B cell (primary cell): ENCODE results near the gene UBR4. TPM values are rescaled to one million over a fixed set of nuclear protein-coding genes. Genes with fewer than 3 reads are reported as not detected.

ENCODE experiments used
- ATAC-seq: fragments of 200-7000 bp; cut with Tn5 transposase; one replicate; pipeline ENCODE4 v1.10.0; 2021; ENCODE audit warnings: low read depth, mild to moderate bottlenecking, moderate number of reproducible peaks, moderate library complexity
- CTCF ChIA-PET: fragments of 350-600 bp; sonication (Branson Sonifier 250); formaldehyde crosslinking; loops from one replicate; lab custom pipeline; 2021; ENCODE audit warnings: antibody characterized with exemption, inconsistent platforms; lab: Charles Lee
- POLR2A ChIA-PET: fragments of 350-600 bp; sonication (Branson Sonifier 250); formaldehyde crosslinking; loops from one replicate; lab custom pipeline; 2021; ENCODE audit warnings: antibody characterized with exemption; lab: Charles Lee
- DNase-seq: peaks from one replicate; pipeline ENCODE4 v3.0.0; 2013
- H2AFZ ChIP-seq: 2 replicates; pipeline ENCODE4 v1.6.1; 2012; ENCODE audit warnings: mild to moderate bottlenecking, low read depth, low read length; ENCODE audit not compliant: insufficient read depth, poor library complexity, severe bottlenecking
- H3K27ac ChIP-seq, 2 donors: 1 replicate in 1 of 2; 2 replicates in 1 of 2; pipeline ENCODE4 v1.5.1; 2012 to 2013; ENCODE audit warnings: low read length in 2 of 2, mild to moderate bottlenecking in 2 of 2, moderate library complexity in 1 of 2
- H3K27me3 ChIP-seq, 4 experiments: fragments of 200-600 bp in 1 of 4; sonication (generic) in 1 of 4; replicated peaks in 1 of 4; 1 replicate in 2 of 4; 2 replicates in 2 of 4; pipeline versions ENCODE4 v1.6.1 to v1.7.0; 2013 to 2016; ENCODE audit warnings: low read length in 3 of 4, mild to moderate bottlenecking in 2 of 4, mixed read lengths in 1 of 4, moderate library complexity in 1 of 4; ENCODE audit not compliant: insufficient read depth in 4 of 4, control insufficient read depth in 3 of 4; ENCODE audit errors: control extremely low read depth in 1 of 4
- H3K36me3 ChIP-seq, 2 experiments: replicated peaks in 1 of 2; 1 replicate in 1 of 2; 2 replicates in 1 of 2; pipeline versions ENCODE4 v1.6.1 to v1.7.1; 2013; ENCODE audit warnings: low read length in 1 of 2; ENCODE audit not compliant: insufficient read depth in 2 of 2, control insufficient read depth in 1 of 2; ENCODE audit errors: control extremely low read depth in 1 of 2, extremely low read depth in 1 of 2
- H3K4me1 ChIP-seq, 2 donors: fragments of 200-600 bp in 1 of 2; sonication (generic) in 1 of 2; 1 replicate in 1 of 2; 2 replicates in 1 of 2; pipeline versions ENCODE4 v1.5.1 to v1.6.1; 2013 to 2017; ENCODE audit warnings: low read length in 2 of 2; ENCODE audit not compliant: control insufficient read depth in 2 of 2, insufficient read depth in 2 of 2
- H3K4me2 ChIP-seq: replicated peaks from 2 replicates; pipeline ENCODE3; 2012; ENCODE audit warnings: mild to moderate bottlenecking, low read depth, low read length; ENCODE audit not compliant: poor library complexity, severe bottlenecking
- H3K4me3 ChIP-seq, 5 experiments: fragments of 200-600 bp in 1 of 5; sonication (generic) in 1 of 5; 1 replicate in 3 of 5; 2 replicates in 2 of 5; pipeline versions ENCODE4 v1.5.1 to v1.7.0; 2011 to 2016; ENCODE audit warnings: low read length in 4 of 5, mild to moderate bottlenecking in 4 of 5, low read depth in 2 of 5, control low read depth in 1 of 5, moderate library complexity in 1 of 5; ENCODE audit not compliant: insufficient read depth in 1 of 5; ENCODE audit errors: control extremely low read depth in 1 of 5, extremely low read depth in 1 of 5
- H3K79me2 ChIP-seq: fragments of 200-600 bp; sonication (generic); one replicate; pipeline ENCODE4 v1.6.0; 2016; ENCODE audit warnings: low read length; ENCODE audit not compliant: control insufficient read depth, insufficient read depth
- H3K9ac ChIP-seq: fragments of 200-600 bp; sonication (generic); 2 replicates; pipeline ENCODE4 v1.6.1; 2017; ENCODE audit warnings: mild to moderate bottlenecking, low read length, moderate library complexity
- H3K9me3 ChIP-seq, 3 donors: one replicate each; pipeline versions ENCODE4 v1.6.1 to v1.7.1; 2013; ENCODE audit warnings: low read length in 2 of 3; ENCODE audit not compliant: control insufficient read depth in 2 of 3, insufficient read depth in 1 of 3; ENCODE audit errors: control extremely low read depth in 1 of 3
- H4K20me1 ChIP-seq: 2 replicates; pipeline ENCODE4 v1.6.0; 2012; ENCODE audit warnings: mild to moderate bottlenecking, low read length; ENCODE audit not compliant: insufficient read depth, control insufficient read depth, poor library complexity, severe bottlenecking
- H3K27ac Mint-ChIP-seq: one replicate; pipeline ENCODE4 v1.8.0; 2021; ENCODE audit warnings: mixed read lengths
- H3K27me3 Mint-ChIP-seq: one replicate; pipeline ENCODE4 v1.8.0; 2021; ENCODE audit warnings: mixed read lengths
- H3K4me1 Mint-ChIP-seq: one replicate; pipeline ENCODE4 v1.8.0; 2021; ENCODE audit warnings: mixed read lengths
- H3K4me3 Mint-ChIP-seq: one replicate; pipeline ENCODE4 v1.8.0; 2021; ENCODE audit warnings: mixed read lengths
- H3K9me3 Mint-ChIP-seq: one replicate; pipeline ENCODE4 v1.8.0; 2022; ENCODE audit warnings: mixed read lengths; ENCODE audit not compliant: insufficient read depth
- CTCF ChIP-seq: fragments of 200-600 bp; IDR thresholded peaks from one replicate; pipeline ENCODE4 v1.8.0; 2022; ENCODE audit warnings: antibody characterized with exemption, mild to moderate bottlenecking
- EZH2 ChIP-seq: IDR thresholded peaks from 2 replicates; pipeline ENCODE4 v1.6.1; 2012; ENCODE audit warnings: borderline replicate concordance, low read depth, mild to moderate bottlenecking, moderate library complexity, low read length; ENCODE audit not compliant: insufficient read depth, poor library complexity, severe bottlenecking
- WGBS: methylation state at CpG from one replicate; pipeline ENCODE4 v1.1.5; 2013; ENCODE audit warnings: missing lambda C conversion rate; ENCODE audit not compliant: insufficient coverage; 5-methylcytosine and 5-hydroxymethylcytosine counted together
- intact Hi-C: fragments of 100-400 bp; cut with micrococcal nuclease; formaldehyde crosslinking; loops from one replicate; pipeline ENCODE4 v1.10.0; 2022
- polyA plus RNA-seq: library from polyadenylated mRNA; depleted of rRNA; stranded (reverse); fragments of >200 nt; gene quantifications from 2 replicates; pipeline ENCODE4 v1.2.3, GENCODE V29; 2012
- total RNA-seq, 2 donors: library from RNA; stranded (reverse); fragments of 120-200 nt in 1 of 2; gene quantifications; 1 replicate in 1 of 2; 2 replicates in 1 of 2; pipeline versions ENCODE4 v1.2.3 to v1.2.4, GENCODE V29; 2013 to 2022

Gene UBR4
- total and polyA plus RNA-seq, 2 donors (not counting 1 experiment from before 2014, with no cell fraction given) = 90.0 to 190 TPM

GRCh38 chr1:19251305-19252196 is 41.5 kb upstream of the UBR4 start, which contains the start of the genes EMC1 and MRTO4:
Gene EMC1, minus strand, starts transcription at chr1:19251524. Its CDS starts 15 bp downstream, at chr1:19251509.
Gene MRTO4, plus strand, starts transcription at chr1:19251805. Its CDS starts 31 bp downstream, at chr1:19251836.
- peaks cover 0 to 19% of the 10 kb centered on the region in 2 experiments for H3K36me3 ChIP-seq
- H3K9me3 ChIP-seq = no peaks in the 10 kb centered on the region
- H3K4me2 ChIP-seq = peak within 1 kb of the TSS; percentile 97
- H3K4me1 ChIP-seq = peaks cover 21 to 37% of the 10 kb centered on the region in 2 donors
- peak within 1 kb of the TSS; percentile 46 to 82 (median 79) for H3K4me3 ChIP-seq
- peak within 1 kb of the TSS; percentile 90 to 95 for H3K27ac ChIP-seq
- no peaks in the 10 kb centered on the region for H3K27me3 ChIP-seq
- peak within 1 kb of the TSS; percentile 96 for H2AFZ ChIP-seq
- peaks cover 30% of the 10 kb centered on the region for H3K4me1 Mint-ChIP-seq
- peak within 1 kb of the TSS; percentile 90 for H3K9ac ChIP-seq
- peaks cover 79% of the 10 kb centered on the region for H3K79me2 ChIP-seq
- peak; percentile 94 for ATAC-seq
- ChIA-PET POLR2A (interaction anchor here (0.7 to 1.8 kb wide), 2 partner anchors 42 to 66 kb away, joined by 3 to 9 read pairs; partner anchors contain the start of gene UBR4), CTCF (interaction anchor here (1.0 to 1.3 kb wide), 3 partner anchors 12 to 331 kb away, joined by 3 to 4 read pairs (median 4); no protein-coding TSS in a partner anchor)
- H3K9me3 Mint-ChIP-seq = no peaks in the 10 kb centered on the region
- H4K20me1 ChIP-seq = peaks cover 35% of the 10 kb centered on the region
- peak within 1 kb of the TSS; percentile 97 for H3K27ac Mint-ChIP-seq
- DNase-seq = peak; percentile 93
- H3K4me3 Mint-ChIP-seq = peak within 1 kb of the TSS; percentile 98
- intact Hi-C loops = loop anchor here (1.0 to 2.0 kb wide), 4 partner anchors 10 to 345 kb away; partner anchors contain the start of genes AKR7A2, SLC66A1 and UBR4
- under 1% methylated on average over 81 of the region's 81 CpGs for WGBS
- H3K27me3 Mint-ChIP-seq = no peaks in the 10 kb centered on the region
- TF ChIP-seq EZH2 (no peak), CTCF (no peak)
